Measurements from ENCODE around the gene SEZ6L2.
"Not testable (repeated sequence)": the region's sequence is repeated elsewhere in the genome, so short reads cannot be mapped to it uniquely, and the experiment has no call there.

SEZ6L2 gene

GRCh38 chr16:29916979-29917378 is 17.6 kb upstream of the SEZ6L2 start:
- no peak overlapping the region for H3K4me3 ChIP-seq
- no peak for DNase-seq (ENCODE audit: low spot score)
- no peak overlapping the region for H3K27ac ChIP-seq
- TF ChIP-seq, protein P1, sequence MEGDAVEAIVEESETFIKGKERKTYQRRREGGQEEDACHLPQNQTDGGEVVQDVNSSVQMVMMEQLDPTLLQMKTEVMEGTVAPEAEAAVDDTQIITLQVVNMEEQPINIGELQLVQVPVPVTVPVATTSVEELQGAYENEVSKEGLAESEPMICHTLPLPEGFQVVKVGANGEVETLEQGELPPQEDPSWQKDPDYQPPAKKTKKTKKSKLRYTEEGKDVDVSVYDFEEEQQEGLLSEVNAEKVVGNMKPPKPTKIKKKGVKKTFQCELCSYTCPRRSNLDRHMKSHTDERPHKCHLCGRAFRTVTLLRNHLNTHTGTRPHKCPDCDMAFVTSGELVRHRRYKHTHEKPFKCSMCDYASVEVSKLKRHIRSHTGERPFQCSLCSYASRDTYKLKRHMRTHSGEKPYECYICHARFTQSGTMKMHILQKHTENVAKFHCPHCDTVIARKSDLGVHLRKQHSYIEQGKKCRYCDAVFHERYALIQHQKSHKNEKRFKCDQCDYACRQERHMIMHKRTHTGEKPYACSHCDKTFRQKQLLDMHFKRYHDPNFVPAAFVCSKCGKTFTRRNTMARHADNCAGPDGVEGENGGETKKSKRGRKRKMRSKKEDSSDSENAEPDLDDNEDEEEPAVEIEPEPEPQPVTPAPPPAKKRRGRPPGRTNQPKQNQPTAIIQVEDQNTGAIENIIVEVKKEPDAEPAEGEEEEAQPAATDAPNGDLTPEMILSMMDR (IDR thresholded peaks at IDR 0.05) = no peak

DNA sequence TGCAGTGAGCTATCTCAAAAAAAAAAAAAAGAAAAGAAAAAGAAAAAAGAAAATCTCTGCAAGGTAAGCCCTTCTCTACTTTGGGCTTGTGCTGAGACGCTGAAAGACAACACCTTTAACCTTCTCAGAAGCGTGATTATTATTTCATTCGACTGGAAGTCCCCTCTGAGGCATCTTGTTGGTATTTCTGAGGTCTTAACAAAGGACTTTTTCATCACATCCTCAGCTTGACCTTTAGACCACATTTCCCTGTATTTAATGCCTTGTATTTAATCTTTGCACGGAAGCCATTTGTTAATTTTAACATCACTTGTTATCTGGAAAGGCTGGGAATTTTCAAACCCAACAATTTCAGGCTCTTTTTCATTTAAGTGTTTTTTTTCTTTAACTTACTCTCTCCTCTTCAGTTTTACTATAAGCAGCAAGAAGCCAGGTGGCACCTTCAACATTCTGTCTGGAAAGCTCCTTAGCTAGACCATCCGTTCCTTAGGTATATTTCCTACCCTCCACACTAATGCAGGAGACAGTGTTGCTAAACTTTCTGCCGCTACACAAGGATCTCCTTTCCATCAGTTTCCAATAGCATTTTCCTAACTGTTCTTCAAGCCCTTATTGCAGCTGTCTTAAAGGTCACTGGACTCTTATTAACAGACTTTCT is 16.4 kb upstream of the SEZ6L2 start:
- Histone ChIP-seq H3K27ac (no peak overlapping the region), H3K4me3 (no peak overlapping the region)
- TF ChIP-seq, protein P1 (IDR thresholded peaks at IDR 0.05) = no peak
- no peak for DNase-seq (ENCODE audit: low spot score)

- Histone ChIP-seq H3K27ac (no peak overlapping the region), H3K4me3 (no peak overlapping the region)
- DNase-seq (ENCODE audit: low spot score) = no peak
- TF ChIP-seq, protein P1 (IDR thresholded peaks at IDR 0.05) = no peak
Measured at GRCh38 chr16:29913514-29913913, 14.2 kb upstream of the SEZ6L2 start.

DNA sequence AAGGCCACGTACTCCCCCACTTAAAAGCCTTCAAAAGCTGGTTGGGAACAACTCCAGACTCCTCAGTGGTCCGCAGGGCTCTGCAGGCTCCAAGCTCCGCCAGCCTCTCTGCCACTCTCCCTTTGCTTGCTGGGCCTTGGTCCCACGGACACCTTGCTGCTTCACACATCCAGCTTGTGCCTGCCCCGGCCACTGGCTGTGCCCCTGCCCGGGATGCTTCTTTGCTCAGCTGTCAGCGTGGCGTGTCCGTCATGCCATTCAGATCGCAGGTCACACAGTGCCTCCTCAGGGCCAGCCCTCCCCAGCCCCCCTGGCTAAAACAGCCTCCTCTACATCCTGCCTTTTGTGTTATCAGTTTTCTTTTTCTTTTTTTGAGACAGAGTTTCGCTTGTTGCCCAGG is 12.7 kb upstream of the SEZ6L2 start:
- no peak for DNase-seq (ENCODE audit: low spot score)
- Histone ChIP-seq H3K4me3 (no peak overlapping the region), H3K27ac (no peak overlapping the region)
- TF ChIP-seq, protein P1 (IDR thresholded peaks at IDR 0.05) = no peak

DNA sequence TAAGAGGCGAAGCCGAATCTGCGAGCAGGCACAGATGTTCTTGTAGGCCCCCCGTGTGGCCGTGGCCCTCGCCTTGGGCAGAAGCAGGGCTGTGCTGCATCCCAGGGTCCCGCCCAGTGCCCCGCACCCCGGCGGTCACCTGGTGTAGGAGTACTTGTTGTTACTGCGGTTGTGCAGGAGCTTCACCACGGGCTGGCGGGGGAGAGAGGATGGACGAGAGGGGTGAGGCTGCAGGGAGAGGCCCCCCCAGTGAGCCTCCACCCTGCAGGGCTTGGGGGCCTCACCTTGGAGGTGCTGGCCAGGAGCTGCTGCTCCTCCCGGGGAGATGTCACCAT is 12.3 kb upstream of the SEZ6L2 start:
- DNase-seq (ENCODE audit: low spot score) = no peak
- no peak overlapping the region for H3K4me3 ChIP-seq
- no peak overlapping the region for H3K27ac ChIP-seq
- TF ChIP-seq, protein P1 (IDR thresholded peaks at IDR 0.05) = no peak

DNA sequence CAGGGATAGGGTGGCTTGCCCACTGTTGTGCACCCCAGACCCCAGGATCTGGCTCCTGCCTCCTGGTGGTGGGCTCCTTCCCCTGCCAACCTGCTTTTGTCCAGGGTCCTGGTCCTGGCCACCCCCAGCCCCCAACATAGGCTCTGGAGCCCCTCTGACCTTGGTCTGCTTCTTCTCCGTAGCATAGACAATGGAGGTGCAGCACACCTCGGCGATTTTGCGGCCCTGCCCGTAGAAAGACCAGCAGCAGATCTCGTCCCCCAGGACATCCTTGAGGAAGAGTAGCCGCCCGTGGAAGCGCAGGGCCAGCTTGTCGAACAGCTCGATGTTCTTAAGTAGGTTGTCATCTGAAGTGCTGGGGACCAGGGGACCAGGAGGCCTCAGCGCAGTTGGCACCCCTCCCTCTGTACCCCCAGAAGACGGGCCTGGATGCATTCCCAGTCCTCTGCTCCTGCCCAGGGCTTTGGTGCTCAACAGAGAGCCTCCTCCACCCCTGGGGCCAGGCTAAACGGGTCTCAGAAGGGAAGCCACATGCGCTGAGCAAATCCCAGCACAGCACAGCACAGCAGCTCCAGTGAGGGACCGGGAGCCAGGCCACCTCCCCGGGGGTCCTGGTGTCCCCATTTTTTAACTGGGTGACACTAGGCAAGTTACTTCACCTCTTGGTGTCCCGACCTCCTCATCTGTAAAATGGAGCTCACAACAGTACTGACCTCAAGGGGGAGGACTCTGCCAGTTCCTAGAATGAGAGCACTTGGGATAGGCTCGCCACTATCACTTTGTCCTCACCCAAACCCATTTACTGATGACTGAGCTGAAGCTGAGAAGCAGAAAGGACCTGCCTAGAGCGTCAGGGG is 11.7 kb upstream of the SEZ6L2 start:
- TF ChIP-seq, protein P1 (IDR thresholded peaks at IDR 0.05) = no peak
- no peak for DNase-seq (ENCODE audit: low spot score)
- H3K27ac ChIP-seq = no peak overlapping the region
- no peak overlapping the region for H3K4me3 ChIP-seq

- not testable (repeated sequence) for DNase-seq (ENCODE audit: low spot score); H3K4me3 ChIP-seq; H3K27ac ChIP-seq
Measured at GRCh38 chr16:29909851-29910250, 10.5 kb upstream of the SEZ6L2 start.
